ENCODE measurements around the gene RHBG. TPM values are rescaled to one million over a fixed set of nuclear protein-coding genes. Genes with fewer than 3 reads are reported as not detected.

The RHBG gene
- total and polyA plus RNA-seq, 2 donors (not counting 3 experiments of a cell fraction or from before 2014, with no cell fraction given) = not detected

- DNase-seq (ENCODE audit: low read depth, low spot score) = no peak
- Histone ChIP-seq H3K27ac (ENCODE audit: insufficient read depth, low read depth, low read length) (no peak overlapping the region), H3K4me1 (ENCODE audit: control insufficient read depth, extremely low read depth, insufficient read depth, low read length) (peaks cover 6% of the 10 kb centered on the region), H3K4me3 (replicated peaks in 1 of 3; ENCODE audit: insufficient read depth in 1 of 3, low read depth in 1 of 3, low read length in 3 of 3) (no peak overlapping the region), H3K9me3 (replicated peaks; ENCODE audit: control insufficient read depth, insufficient read depth, low read length) (no peaks in the 10 kb centered on the region), H3K9ac (replicated peaks; ENCODE audit: extremely low read depth, insufficient read depth, low read length) (no peak overlapping the region), H3K9me1 (replicated peaks; ENCODE audit: control insufficient read depth, extremely low read depth, insufficient read depth, low read length) (no peaks in the 10 kb centered on the region), H3K27me3 (ENCODE audit: control insufficient read depth in 2 of 2, insufficient read depth in 2 of 2, low read length in 2 of 2) (peaks cover 17 to 18% of the 10 kb centered on the region in 2 experiments), H2AFZ (ENCODE audit: low read depth, low read length) (no peak overlapping the region), H3K79me2 (ENCODE audit: control insufficient read depth, insufficient read depth, low read length) (no peaks in the 10 kb centered on the region), H3K4me2 (ENCODE audit: insufficient read depth, low read length) (no peak overlapping the region), H4K20me1 (replicated peaks; ENCODE audit: control insufficient read depth, extremely low read depth, insufficient read depth, low read length) (no peaks in the 10 kb centered on the region), H3K36me3 (ENCODE audit: control insufficient read depth in 2 of 2, extremely low read depth in 1 of 2, insufficient read depth in 2 of 2, low read length in 2 of 2) (no peaks in the 10 kb centered on the region)
- TF ChIP-seq MYC (IDR thresholded peaks at IDR 0.05; ENCODE audit: low read depth, low read length) (no peak), EZH2 (IDR thresholded peaks at IDR 0.05; ENCODE audit: borderline replicate concordance, low read depth, low read length, severe bottlenecking) (no peak), CTCF (IDR thresholded peaks at IDR 0.05; ENCODE audit: extremely low read depth in 1 of 2, insufficient read depth in 1 of 2, low read depth in 1 of 2, low read length in 2 of 2) (no peak), POLR2A (IDR thresholded peaks at IDR 0.05; ENCODE audit: low read depth, low read length) (no peak), JUN (IDR thresholded peaks at IDR 0.05; ENCODE audit: borderline replicate concordance, insufficient read depth, insufficient read length, low read depth) (no peak), MAX (IDR thresholded peaks at IDR 0.05; ENCODE audit: insufficient read depth, insufficient read length) (no peak), FOS (IDR thresholded peaks at IDR 0.05; ENCODE audit: borderline replicate concordance, insufficient read depth, low read length) (no peak), POLR2AphosphoS5 (IDR thresholded peaks at IDR 0.05; ENCODE audit: insufficient read depth, low read depth, low read length) (no peak), GATA2 (IDR thresholded peaks at IDR 0.05; ENCODE audit: insufficient read depth, insufficient read length, low read depth, low read length) (no peak)
- no peak for FAIRE-seq
- CTCF ChIA-PET = interaction anchor here (1.4 to 3.4 kb wide), 3 partner anchors 12 to 72 kb away, joined by 15 to 34 read pairs (median 24); no protein-coding TSS in a partner anchor
- BruUV-seq (replicated peaks) = no TSS peak
- intact Hi-C loops (cut with micrococcal nuclease) = no loop called here
- POLR2A ChIA-PET = no interaction called here
- dilution Hi-C loops (cut with MboI; ENCODE audit: extremely low pct_ligation_motif_present, low sequenced_read_pairs) = no loop called here
These were observed 4.5 kb downstream of the RHBG start for GRCh38 chr1:156373546-156373945.

Measured in endothelial cell of umbilical vein (primary cell).